DND-41 (cell line): ENCODE data around the gene GSC.

ENCODE experiments used
- CTCF ChIP-seq: IDR thresholded peaks from 2 replicates; pipeline ENCODE4 v1.5.1; 2012; ENCODE audit warnings: borderline replicate concordance, low read length, moderate library complexity, mild to moderate bottlenecking; ENCODE audit not compliant: poor library complexity, severe bottlenecking; ENCODE audit errors: extremely low read depth
- EZH2 ChIP-seq: IDR thresholded peaks from 3 replicates; pipeline ENCODE4 v1.6.1; 2012; ENCODE audit warnings: borderline replicate concordance, low read depth, mild to moderate bottlenecking, moderate library complexity, low read length, inconsistent platforms; ENCODE audit not compliant: severe bottlenecking

GRCh38 chr14:94819531-94819930 lies 49.6 kb upstream of the GSC start:
- TF ChIP-seq CTCF (no peak), EZH2 (no peak)
